GM08714 (cell line): ENCODE data around the gene ARHGAP23.

Experiments
- H3K4me3 ChIP-seq: fragments of 200-500 bp; sonication (Bioruptor generic); 2 replicates; pipeline ENCODE4 v1.5.1; 2014; ENCODE audit warnings: mild to moderate bottlenecking, low read length, inconsistent platforms
- ZNF274 ChIP-seq: IDR thresholded peaks from 2 replicates; pipeline ENCODE4 v1.6.1; 2012; ENCODE audit warnings: mild to moderate bottlenecking, low read depth, low read length

ARHGAP23 gene

DNA sequence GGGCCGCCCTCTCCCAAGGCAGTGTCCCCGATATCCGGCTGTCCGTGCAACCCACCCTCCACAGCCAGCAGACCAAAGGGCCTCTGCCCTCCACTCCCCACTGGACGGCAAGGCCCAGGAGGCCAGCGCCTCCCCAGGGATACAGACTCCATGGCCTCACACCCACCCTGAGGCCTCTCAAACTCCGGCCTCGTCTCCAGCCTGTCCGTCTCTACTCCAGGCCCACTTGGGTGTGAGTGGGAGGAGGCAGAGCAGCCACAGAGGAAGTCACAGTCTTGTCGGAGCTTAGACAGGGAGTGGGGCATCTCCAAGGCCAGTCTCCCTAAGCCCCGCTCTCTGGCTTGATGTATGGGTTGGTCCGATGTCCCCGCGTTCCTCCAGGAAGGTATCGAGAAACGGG lies 104.2 kb downstream of the ARHGAP23 start:
- H3K4me3 ChIP-seq, result no peak overlapping the region
- TF ChIP-seq ZNF274, result no peak

DNA sequence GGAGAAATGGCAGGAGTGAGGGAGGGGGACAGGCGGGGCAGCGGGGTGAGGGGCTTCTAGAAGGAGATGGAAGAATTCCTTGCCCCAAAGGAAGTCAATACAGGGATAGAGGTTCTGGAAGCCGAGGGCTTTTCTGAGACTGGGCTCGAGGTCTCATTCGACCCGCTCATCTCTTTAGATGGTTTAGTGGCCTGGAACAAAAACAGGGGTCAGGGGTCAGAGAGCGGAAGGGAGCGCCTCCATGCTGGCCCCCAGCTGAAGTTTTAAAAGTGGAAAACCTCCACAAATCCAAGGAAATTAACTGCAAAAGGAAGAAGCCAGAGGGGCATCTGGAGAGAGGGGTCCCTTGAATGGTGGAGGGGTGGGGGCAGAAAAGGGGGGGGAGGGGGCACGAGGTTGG lies 105.0 kb downstream of the ARHGAP23 start:
- no peak for TF ChIP-seq ZNF274
- H3K4me3 ChIP-seq, result no peak overlapping the region

- no peak for TF ChIP-seq ZNF274
- no peak overlapping the region for H3K4me3 ChIP-seq
These were observed 105.7 kb downstream of the ARHGAP23 start for GRCh38 chr17:38533866-38534497.

DNA sequence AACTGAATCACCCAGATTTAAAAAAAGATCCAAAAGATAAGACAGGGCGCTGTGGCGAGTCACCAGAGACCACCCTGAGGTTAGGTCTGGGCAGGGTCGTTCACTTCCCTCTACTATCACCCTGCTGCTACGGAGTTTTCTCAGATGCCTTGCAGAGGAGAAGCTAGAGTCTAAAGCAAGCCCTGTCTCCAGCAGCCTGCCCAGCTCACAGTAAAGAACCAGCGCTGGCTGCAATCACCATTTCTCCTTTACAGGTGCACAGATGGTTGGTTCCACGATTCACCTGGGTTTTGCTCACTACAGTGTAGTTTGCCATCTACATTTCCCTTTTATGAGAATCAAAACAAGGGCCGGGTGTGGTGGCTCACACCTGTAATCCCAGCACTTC lies 106.2 kb downstream of the ARHGAP23 start:
- no peak for TF ChIP-seq ZNF274
- H3K4me3 ChIP-seq, result no peak overlapping the region

- no peak overlapping the region for H3K4me3 ChIP-seq
- no peak for TF ChIP-seq ZNF274
These were observed 107.6 kb downstream of the ARHGAP23 start for GRCh38 chr17:38535886-38536285.

DNA sequence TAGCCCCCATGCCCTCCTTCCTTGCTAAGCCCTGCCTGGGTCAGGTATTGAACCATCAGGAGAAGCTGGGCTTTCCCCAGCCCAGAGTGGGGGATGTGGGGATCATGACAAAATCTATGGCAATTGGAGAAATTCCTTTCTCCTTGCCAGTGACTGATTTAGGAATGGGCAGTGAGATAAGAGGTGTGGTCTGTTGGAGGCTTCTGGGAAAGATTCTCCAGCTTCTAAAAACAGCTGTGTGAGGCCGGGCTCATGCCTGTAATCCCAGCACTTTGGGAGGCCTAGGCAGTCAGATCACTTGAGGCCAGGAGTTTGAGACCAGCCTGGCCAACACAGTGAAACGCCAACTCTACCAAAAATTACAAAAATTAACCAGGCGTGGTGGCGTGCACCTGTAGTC lies 108.4 kb downstream of the ARHGAP23 start:
- no peak for TF ChIP-seq ZNF274

DNA sequence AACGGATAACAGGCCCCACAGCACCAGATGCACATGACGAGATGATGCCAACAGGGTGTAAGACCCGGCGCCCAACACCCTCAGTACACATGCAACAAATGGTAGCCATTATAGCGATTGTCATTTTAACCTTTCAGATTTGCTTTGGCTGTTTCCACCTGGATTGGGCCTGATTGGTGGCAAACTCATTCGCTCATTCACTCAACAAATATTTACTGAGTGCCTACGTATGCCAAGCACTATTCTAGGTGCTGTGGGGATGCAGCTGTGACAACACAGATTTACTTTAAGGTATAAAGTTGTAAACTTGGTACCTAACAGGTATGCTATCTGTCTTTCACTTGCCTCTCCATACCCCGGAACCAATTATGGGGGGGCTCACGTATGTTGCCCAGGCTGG lies 110.6 kb downstream of the ARHGAP23 start:
- no peak for TF ChIP-seq ZNF274
- no peak overlapping the region for H3K4me3 ChIP-seq

More for the DNA sequence above, 108.4 kb downstream of the ARHGAP23 start:
- H3K4me3 ChIP-seq, result no peak overlapping the region

GRCh38 chr17:38539386-38539785 lies 111.1 kb downstream of the ARHGAP23 start:
- H3K4me3 ChIP-seq, result no peak overlapping the region
- TF ChIP-seq ZNF274, result no peak

- H3K4me3 ChIP-seq, result no peak overlapping the region
These were observed 112.3 kb downstream of the ARHGAP23 start for GRCh38 chr17:38540514-38541045.

GRCh38 chr17:38541281-38541680 lies 113.0 kb downstream of the ARHGAP23 start:
- no peak for TF ChIP-seq ZNF274
- H3K4me3 ChIP-seq, result no peak overlapping the region

More at GRCh38 chr17:38540514-38541045, 112.3 kb downstream of the ARHGAP23 start:
- TF ChIP-seq ZNF274, result no peak

DNA sequence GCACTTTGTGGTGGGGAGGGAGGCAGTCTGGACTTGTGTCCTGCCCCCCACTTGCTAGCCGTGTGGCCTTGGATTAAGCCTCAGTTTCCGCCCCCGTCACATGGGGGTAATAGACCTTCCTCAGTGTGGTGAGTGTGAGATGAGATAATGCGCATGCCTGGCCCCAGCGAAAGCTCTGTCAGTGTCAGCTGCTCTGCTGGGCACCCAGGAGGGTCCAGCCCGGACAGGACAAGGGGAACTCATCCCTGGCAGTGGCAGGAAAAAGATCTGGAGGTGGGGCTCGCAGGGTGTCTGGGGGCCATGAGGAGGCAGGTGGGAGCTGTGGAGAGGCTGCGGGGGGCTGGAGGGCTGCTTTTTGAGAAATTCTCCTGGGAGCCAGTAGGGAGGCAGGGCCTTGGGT lies 114.0 kb downstream of the ARHGAP23 start:
- no peak overlapping the region for H3K4me3 ChIP-seq
- no peak for TF ChIP-seq ZNF274

- TF ChIP-seq ZNF274, result no peak
- no peak overlapping the region for H3K4me3 ChIP-seq
These were observed 115.3 kb downstream of the ARHGAP23 start for GRCh38 chr17:38543403-38544174.

DNA sequence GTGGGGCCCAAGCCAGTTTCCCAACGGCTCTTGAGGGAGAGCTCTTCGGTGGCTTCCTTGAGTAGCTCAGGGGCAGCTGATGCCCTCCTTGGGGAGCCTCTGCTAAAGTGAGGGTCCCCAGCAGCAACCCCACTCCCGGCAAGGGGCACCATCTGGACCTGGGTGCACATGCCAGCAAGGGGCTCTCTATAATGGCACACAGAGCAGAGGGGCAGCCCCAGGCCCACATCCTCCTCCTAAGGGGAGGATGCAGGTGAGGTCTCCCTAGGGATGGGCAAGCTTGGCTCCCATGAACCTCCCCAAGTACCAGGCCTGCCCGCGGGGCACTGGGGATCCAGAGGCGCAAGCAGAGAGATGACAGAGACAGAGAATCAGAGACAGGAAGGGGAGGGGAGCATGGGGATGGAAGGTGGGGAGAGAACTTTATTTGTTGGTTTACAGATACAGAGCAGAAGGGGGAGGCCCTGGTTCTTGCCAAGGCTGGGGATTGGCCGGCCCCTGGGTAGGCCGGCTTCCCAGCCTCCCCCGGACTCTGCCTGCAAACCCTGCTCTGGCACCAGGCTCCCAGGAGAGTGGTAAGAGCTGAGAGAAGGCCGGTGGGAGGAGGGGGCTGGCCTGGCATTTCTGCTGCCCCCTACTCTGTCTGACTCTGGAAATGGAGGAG lies 116.0 kb downstream of the ARHGAP23 start:
- no peak for TF ChIP-seq ZNF274
- H3K4me3 ChIP-seq, result no peak overlapping the region

DNA sequence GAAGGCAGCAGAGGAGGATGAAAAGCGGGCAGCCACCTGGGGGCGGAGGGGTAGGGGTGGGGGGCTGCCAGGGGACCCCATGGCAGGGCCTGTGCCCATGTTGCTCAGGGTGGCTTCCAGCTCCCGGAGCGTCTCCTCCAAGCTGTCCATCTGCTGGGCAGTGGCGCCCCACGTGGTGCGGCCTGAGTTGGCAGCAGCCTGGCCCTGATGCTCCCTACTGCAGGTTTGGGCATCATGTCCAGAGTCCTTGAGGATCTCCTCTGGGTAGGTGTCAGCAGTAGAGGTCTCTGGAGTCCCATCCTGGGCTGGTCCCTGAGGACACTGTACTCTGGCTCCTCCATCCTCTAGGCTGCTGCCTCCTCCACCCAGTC lies 116.6 kb downstream of the ARHGAP23 start:
- H3K4me3 ChIP-seq, result no peak overlapping the region
- TF ChIP-seq ZNF274, result no peak
